ENCODE results near the gene N4BP2L2. TPM values are rescaled to one million over a fixed set of nuclear protein-coding genes. Genes with fewer than 3 reads are reported as not detected.

Gene N4BP2L2
- total RNA-seq, 1 donor from 2014 or later: 125 TPM

Other genes starting within 250 kb of the N4BP2L2 start
- gene ZAR1L, start 223.4 kb downstream of the N4BP2L2 start, total RNA-seq: not detected
- gene BRCA2, start 223.3 kb downstream of the N4BP2L2 start, total RNA-seq: 0.60 TPM
- gene N4BP2L1, start 110.7 kb downstream of the N4BP2L2 start, total RNA-seq: 7.2 TPM
- gene PDS5B, start 47.7 kb upstream of the N4BP2L2 start, total RNA-seq: 35.8 TPM

All from mucosa of gallbladder (tissue), 1 donor.